Activated CD4-positive, alpha-beta memory T cell treated with anti-CD3 and anti-CD28 coated beads for 36 hours (primary cell): ENCODE measurements around the gene STXBP4. TPM values are rescaled to one million over a fixed set of nuclear protein-coding genes. Genes with fewer than 3 reads are reported as not detected.

Experiments used
- CTCF ChIA-PET: fragments of 350-600 bp; sonication (Branson Sonifier 250); formaldehyde crosslinking; loops from one replicate; lab custom pipeline; 2021; ENCODE audit warnings: antibody characterized with exemption, inconsistent platforms; lab: Charles Lee
- POLR2A ChIA-PET: fragments of 350-600 bp; sonication (Branson Sonifier 250); formaldehyde crosslinking; loops from one replicate; lab custom pipeline; 2021; ENCODE audit warnings: antibody characterized with exemption; lab: Charles Lee
- DNase-seq: peaks from one replicate; pipeline ENCODE4 v3.0.0-alpha.2; 2020
- H3K27ac Mint-ChIP-seq: one replicate; pipeline ENCODE4 v1.8.0; 2021; ENCODE audit warnings: mixed read lengths
- H3K27me3 Mint-ChIP-seq: one replicate; pipeline ENCODE4 v1.8.0; 2021; ENCODE audit warnings: mixed read lengths
- H3K36me3 Mint-ChIP-seq: one replicate; pipeline ENCODE4 v1.8.0; 2021; ENCODE audit warnings: mixed read lengths
- H3K4me1 Mint-ChIP-seq: one replicate; pipeline ENCODE4 v1.8.0; 2021; ENCODE audit warnings: low read depth, mixed read lengths
- H3K4me3 Mint-ChIP-seq: one replicate; pipeline ENCODE4 v1.8.0; 2021; ENCODE audit warnings: mild to moderate bottlenecking, mixed read lengths
- H3K9me3 Mint-ChIP-seq: one replicate; pipeline ENCODE4 v1.8.0; 2021; ENCODE audit warnings: mixed read lengths
- intact Hi-C: fragments of 100-400 bp; cut with micrococcal nuclease; formaldehyde crosslinking; loops from one replicate; pipeline ENCODE4 v1.15.1; 2023
- total RNA-seq, 2 experiments: library from RNA; stranded (reverse); gene quantifications; one replicate each; pipeline ENCODE4 v1.2.3, GENCODE V29; 2021

STXBP4 gene
- total RNA-seq, 2 experiments from 2014 or later = 3.2 to 4.3 TPM

GRCh38 chr17:54996441-54996840, 27.9 kb downstream of the STXBP4 start:
- no peaks in the 10 kb centered on the region for H3K4me1 Mint-ChIP-seq
- no peak for DNase-seq
- intact Hi-C loops = no loop called here
- POLR2A ChIA-PET = no interaction called here
- CTCF ChIA-PET = interaction anchor here (1.2 to 6.3 kb wide), 4 partner anchors 9 to 361 kb away, joined by 3 to 92 read pairs (median 6); no protein-coding TSS in a partner anchor
- no peaks in the 10 kb centered on the region for H3K9me3 Mint-ChIP-seq
- H3K36me3 Mint-ChIP-seq = no peaks in the 10 kb centered on the region
- no peak overlapping the region for H3K4me3 Mint-ChIP-seq
- no peak overlapping the region for H3K27ac Mint-ChIP-seq
- H3K27me3 Mint-ChIP-seq = no peaks in the 10 kb centered on the region

- POLR2A ChIA-PET = no interaction called here
Observed at GRCh38 chr17:55002458-55002857, 33.9 kb downstream of the STXBP4 start.

GRCh38 chr17:55004484-55004883, 35.9 kb downstream of the STXBP4 start:
- intact Hi-C loops = no loop called here
- ChIA-PET POLR2A (no interaction called here), CTCF (interaction anchor here (1.5 to 1.6 kb wide), 4 partner anchors 11 to 358 kb away, joined by 3 to 15 read pairs (median 4); no protein-coding TSS in a partner anchor)

More at GRCh38 chr17:55002458-55002857, 33.9 kb downstream of the STXBP4 start:
- CTCF ChIA-PET = interaction anchor here (1.6 kb wide), 1 partner anchor 9 kb away, joined by 8 read pairs; no protein-coding TSS in a partner anchor
- Mint-ChIP-seq H3K4me3 (no peak overlapping the region), H3K9me3 (no peaks in the 10 kb centered on the region), H3K27me3 (no peaks in the 10 kb centered on the region), H3K27ac (no peak overlapping the region), H3K4me1 (no peaks in the 10 kb centered on the region), H3K36me3 (no peaks in the 10 kb centered on the region)
- DNase-seq = no peak
- intact Hi-C loops = no loop called here

GRCh38 chr17:55005520-55005919, 37.0 kb downstream of the STXBP4 start:
- no peaks in the 10 kb centered on the region for H3K27me3 Mint-ChIP-seq
- CTCF ChIA-PET = interaction anchor here (0.6 to 1.8 kb wide), 10 partner anchors 8 to 357 kb away, joined by 3 to 15 read pairs (median 3); no protein-coding TSS in a partner anchor
- no peak overlapping the region for H3K4me3 Mint-ChIP-seq
- intact Hi-C loops = no loop called here
- no peaks in the 10 kb centered on the region for H3K9me3 Mint-ChIP-seq
- no peaks in the 10 kb centered on the region for H3K4me1 Mint-ChIP-seq
- no peaks in the 10 kb centered on the region for H3K36me3 Mint-ChIP-seq
- no peak overlapping the region for H3K27ac Mint-ChIP-seq
- POLR2A ChIA-PET = no interaction called here
- no peak for DNase-seq

More at GRCh38 chr17:55004484-55004883, 35.9 kb downstream of the STXBP4 start:
- no peaks in the 10 kb centered on the region for H3K27me3 Mint-ChIP-seq
- DNase-seq = no peak
- H3K27ac Mint-ChIP-seq = no peak overlapping the region
- no peaks in the 10 kb centered on the region for H3K4me1 Mint-ChIP-seq
- no peaks in the 10 kb centered on the region for H3K9me3 Mint-ChIP-seq
- no peaks in the 10 kb centered on the region for H3K36me3 Mint-ChIP-seq
- no peak overlapping the region for H3K4me3 Mint-ChIP-seq

GRCh38 chr17:55023626-55024025, 55.1 kb downstream of the STXBP4 start:
- H3K27ac Mint-ChIP-seq = no peak overlapping the region
- ChIA-PET POLR2A (no interaction called here), CTCF (no interaction called here)

GRCh38 chr17:55037828-55038227, 69.3 kb downstream of the STXBP4 start:
- peaks cover 3% of the 10 kb centered on the region for H3K4me1 Mint-ChIP-seq
- peak; percentile 37 for DNase-seq
- intact Hi-C loops = no loop called here
- H3K4me3 Mint-ChIP-seq = no peak overlapping the region
- ChIA-PET CTCF (no interaction called here), POLR2A (no interaction called here)
- H3K27me3 Mint-ChIP-seq = no peaks in the 10 kb centered on the region
- H3K27ac Mint-ChIP-seq = no peak overlapping the region
- H3K9me3 Mint-ChIP-seq = no peaks in the 10 kb centered on the region
- H3K36me3 Mint-ChIP-seq = peaks cover 4% of the 10 kb centered on the region

More at GRCh38 chr17:55023626-55024025, 55.1 kb downstream of the STXBP4 start:
- H3K9me3 Mint-ChIP-seq = no peaks in the 10 kb centered on the region
- no peaks in the 10 kb centered on the region for H3K4me1 Mint-ChIP-seq
- H3K36me3 Mint-ChIP-seq = no peaks in the 10 kb centered on the region
- H3K4me3 Mint-ChIP-seq = no peak overlapping the region
- DNase-seq = no peak
- intact Hi-C loops = no loop called here
- no peaks in the 10 kb centered on the region for H3K27me3 Mint-ChIP-seq

GRCh38 chr17:55038291-55038690, 69.7 kb downstream of the STXBP4 start:
- intact Hi-C loops = no loop called here
- Mint-ChIP-seq H3K36me3 (peaks cover 3% of the 10 kb centered on the region), H3K4me3 (no peak overlapping the region), H3K27me3 (no peaks in the 10 kb centered on the region), H3K27ac (no peak overlapping the region), H3K9me3 (no peaks in the 10 kb centered on the region), H3K4me1 (peaks cover 3% of the 10 kb centered on the region)
- DNase-seq = no peak
- ChIA-PET CTCF (no interaction called here), POLR2A (no interaction called here)

- Mint-ChIP-seq H3K4me3 (no peak overlapping the region), H3K36me3 (peaks cover 6% of the 10 kb centered on the region), H3K27ac (no peak overlapping the region), H3K9me3 (no peaks in the 10 kb centered on the region), H3K4me1 (peaks cover 3% of the 10 kb centered on the region), H3K27me3 (no peaks in the 10 kb centered on the region)
- CTCF ChIA-PET = interaction anchor here (0.7 kb wide), 1 partner anchor 18 kb away, joined by 3 read pairs; no protein-coding TSS in a partner anchor
- POLR2A ChIA-PET = no interaction called here
- intact Hi-C loops = no loop called here
- no peak for DNase-seq
Observed at GRCh38 chr17:55040611-55041010, 72.0 kb downstream of the STXBP4 start.

- peaks cover 3% of the 10 kb centered on the region for H3K36me3 Mint-ChIP-seq
- H3K4me3 Mint-ChIP-seq = no peak overlapping the region
- ChIA-PET CTCF (interaction anchor here (1.0 kb wide), 1 partner anchor 243 kb away, joined by 3 read pairs; no protein-coding TSS in a partner anchor), POLR2A (no interaction called here)
- intact Hi-C loops = loop anchor here (5.0 kb wide), 1 partner anchor 243 kb away; no protein-coding TSS in a partner anchor
- no peak overlapping the region for H3K27ac Mint-ChIP-seq
- H3K4me1 Mint-ChIP-seq = no peaks in the 10 kb centered on the region
- no peaks in the 10 kb centered on the region for H3K27me3 Mint-ChIP-seq
- H3K9me3 Mint-ChIP-seq = no peaks in the 10 kb centered on the region
- no peak for DNase-seq
Observed at GRCh38 chr17:55053855-55054254, 85.3 kb downstream of the STXBP4 start.

DNA sequence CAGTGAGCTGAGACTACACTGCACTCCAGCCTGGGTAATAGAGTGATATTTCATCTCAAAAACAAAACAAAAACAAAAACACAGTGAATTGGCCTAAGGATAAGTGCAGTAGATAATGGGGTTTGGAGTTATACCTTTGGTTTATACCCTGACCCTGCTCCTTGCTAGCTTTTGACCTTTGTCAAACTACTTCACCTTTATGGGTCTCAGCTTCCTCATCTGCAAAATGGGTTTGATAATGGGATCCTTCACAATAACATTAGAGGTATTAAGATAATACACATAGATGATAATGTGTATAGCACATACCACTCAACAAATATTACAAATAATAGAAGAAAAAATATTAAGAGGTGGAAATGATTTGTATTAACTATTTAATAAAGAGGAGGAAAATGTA, 85.9 kb downstream of the STXBP4 start:
- ChIA-PET CTCF (interaction anchor here (0.9 to 1.4 kb wide), 5 partner anchors 184 to 302 kb away, joined by 3 to 5 read pairs (median 3); no protein-coding TSS in a partner anchor), POLR2A (no interaction called here)
- Mint-ChIP-seq H3K27ac (no peak overlapping the region), H3K4me1 (no peaks in the 10 kb centered on the region), H3K4me3 (no peak overlapping the region), H3K9me3 (no peaks in the 10 kb centered on the region), H3K36me3 (no peaks in the 10 kb centered on the region), H3K27me3 (no peaks in the 10 kb centered on the region)
- intact Hi-C loops = loop anchor here (5.0 kb wide), 1 partner anchor 243 kb away; no protein-coding TSS in a partner anchor
- no peak for DNase-seq

- Mint-ChIP-seq H3K9me3 (no peaks in the 10 kb centered on the region), H3K27me3 (no peaks in the 10 kb centered on the region), H3K36me3 (no peaks in the 10 kb centered on the region), H3K4me3 (no peak overlapping the region), H3K4me1 (peaks cover 1% of the 10 kb centered on the region), H3K27ac (no peak overlapping the region)
- no peak for DNase-seq
- POLR2A ChIA-PET = no interaction called here
- intact Hi-C loops = loop anchor here (5.0 kb wide), 1 partner anchor 36 kb away; no protein-coding TSS in a partner anchor
- CTCF ChIA-PET = interaction anchor here (1.4 kb wide), 1 partner anchor 240 kb away, joined by 5 read pairs; no protein-coding TSS in a partner anchor
Observed at GRCh38 chr17:55056526-55056925, 88.0 kb downstream of the STXBP4 start.

GRCh38 chr17:55057184-55057583, 88.6 kb downstream of the STXBP4 start:
- DNase-seq = no peak
- H3K4me3 Mint-ChIP-seq = no peak overlapping the region
- POLR2A ChIA-PET = no interaction called here
- H3K36me3 Mint-ChIP-seq = no peaks in the 10 kb centered on the region
- H3K27ac Mint-ChIP-seq = no peak overlapping the region
- no peaks in the 10 kb centered on the region for H3K9me3 Mint-ChIP-seq
- H3K27me3 Mint-ChIP-seq = no peaks in the 10 kb centered on the region
- CTCF ChIA-PET = no interaction called here
- intact Hi-C loops = loop anchor here (5.0 kb wide), 1 partner anchor 35 kb away; no protein-coding TSS in a partner anchor
- H3K4me1 Mint-ChIP-seq = peaks cover 1% of the 10 kb centered on the region
